Activated CD8-positive, alpha-beta memory T cell treated with anti-CD3 and anti-CD28 coated beads, Interleukin-2, amount 50 U/mL, for 1 hour (primary cell): ENCODE measurements around the gene SPSB4.

Experiments used
- DNase-seq: peaks from one replicate; pipeline ENCODE4 v3.0.0-alpha.2; 2020; ENCODE audit errors: extremely low read depth

Gene SPSB4

GRCh38 chr3:141152801-141153678, 101.9 kb downstream of the SPSB4 start:
- DNase-seq, result no peak

- no peak for DNase-seq
Observed at GRCh38 chr3:141153679-141153966, 102.5 kb downstream of the SPSB4 start.

- DNase-seq, result no peak
Observed at GRCh38 chr3:141164852-141165251, 113.7 kb downstream of the SPSB4 start.

- DNase-seq, result no peak
Observed at GRCh38 chr3:141167681-141168080, 116.5 kb downstream of the SPSB4 start.

GRCh38 chr3:141170678-141171295, 119.6 kb downstream of the SPSB4 start:
- no peak for DNase-seq

GRCh38 chr3:141174674-141175073, 123.5 kb downstream of the SPSB4 start:
- no peak for DNase-seq

GRCh38 chr3:141176775-141177174, 125.6 kb downstream of the SPSB4 start:
- DNase-seq, result no peak

- no peak for DNase-seq
Observed at GRCh38 chr3:141178026-141178425, 126.9 kb downstream of the SPSB4 start.

- DNase-seq, result no peak
Observed at GRCh38 chr3:141178551-141178950, 127.4 kb downstream of the SPSB4 start.

GRCh38 chr3:141179983-141180382, 128.8 kb downstream of the SPSB4 start:
- DNase-seq, result no peak

GRCh38 chr3:141181196-141181595, 130.0 kb downstream of the SPSB4 start:
- no peak for DNase-seq

GRCh38 chr3:141181819-141182218, 130.7 kb downstream of the SPSB4 start:
- no peak for DNase-seq

- no peak for DNase-seq
Observed at GRCh38 chr3:141183606-141184005, 132.5 kb downstream of the SPSB4 start.

GRCh38 chr3:141184430-141184829, 133.3 kb downstream of the SPSB4 start:
- no peak for DNase-seq

GRCh38 chr3:141191097-141191749, 140.1 kb downstream of the SPSB4 start:
- no peak for DNase-seq

GRCh38 chr3:141192345-141192744, 141.2 kb downstream of the SPSB4 start:
- peak; percentile 78 for DNase-seq

GRCh38 chr3:141193066-141193830, 142.1 kb downstream of the SPSB4 start:
- no peak for DNase-seq
